ENCODE measurements around the gene EFNB3.

The EFNB3 gene

GRCh38 chr17:7704601-7705268, at the start of gene EFNB3:
TSS of gene EFNB3 (plus strand) at chr17:7705202. CDS start at chr17:7705599, 397 bp downstream.
- no peak for DNase-seq (ENCODE audit: low read depth)

- no peak for DNase-seq (ENCODE audit: low read depth)
These were observed 49.5 kb upstream of the EFNB3 start for GRCh38 chr17:7655541-7655840.

- no peak for DNase-seq (ENCODE audit: low read depth)
These were observed 47.9 kb upstream of the EFNB3 start for GRCh38 chr17:7656958-7657609.

- DNase-seq (ENCODE audit: low read depth), result no peak
These were observed 37.2 kb upstream of the EFNB3 start for GRCh38 chr17:7667656-7668406.

- DNase-seq (ENCODE audit: low read depth), result no peak
These were observed 36.5 kb upstream of the EFNB3 start for GRCh38 chr17:7668482-7668881.

GRCh38 chr17:7673239-7673638, 31.8 kb upstream of the EFNB3 start:
- no peak for DNase-seq (ENCODE audit: low read depth)

GRCh38 chr17:7674934-7675333, 30.1 kb upstream of the EFNB3 start:
- DNase-seq (ENCODE audit: low read depth), result no peak

- DNase-seq (ENCODE audit: low read depth), result peak; percentile 17
These were observed 28.5 kb upstream of the EFNB3 start for GRCh38 chr17:7676533-7676932.

GRCh38 chr17:7677388-7678067, 27.5 kb upstream of the EFNB3 start:
- DNase-seq (ENCODE audit: low read depth), result no peak

- no peak for DNase-seq (ENCODE audit: low read depth)
These were observed 20.0 kb upstream of the EFNB3 start for GRCh38 chr17:7684851-7685532.

GRCh38 chr17:7685533-7686221, 19.3 kb upstream of the EFNB3 start:
- DNase-seq (ENCODE audit: low read depth), result peak; percentile 96

GRCh38 chr17:7686222-7687071, 18.6 kb upstream of the EFNB3 start:
- no peak for DNase-seq (ENCODE audit: low read depth)

GRCh38 chr17:7687072-7687907, 17.7 kb upstream of the EFNB3 start, which contains the start of gene TP53:
TSS of gene TP53 (minus strand) at chr17:7687490. CDS start at chr17:7676594, 10,896 bp downstream.
- DNase-seq (ENCODE audit: low read depth), result peak; percentile 90

- peak; percentile 99 for DNase-seq (ENCODE audit: low read depth)
These were observed 16.8 kb upstream of the EFNB3 start, which contains the start of gene WRAP53 for GRCh38 chr17:7687908-7688807. TSS of gene WRAP53 (plus strand) at chr17:7688477. CDS start at chr17:7688649, 172 bp downstream.

GRCh38 chr17:7688808-7689316, 16.1 kb upstream of the EFNB3 start:
- DNase-seq (ENCODE audit: low read depth), result no peak

- no peak for DNase-seq (ENCODE audit: low read depth)
These were observed 9.4 kb upstream of the EFNB3 start for GRCh38 chr17:7695586-7695985.

GRCh38 chr17:7697828-7698588, 7.0 kb upstream of the EFNB3 start:
- no peak for DNase-seq (ENCODE audit: low read depth)

Measured in iris pigment epithelial cell (primary cell).